GM12873 (cell line): ENCODE results near the gene LINC01488.

Experiments used
- TF ChIP-seq, protein P1 (sequence below): IDR thresholded peaks from 2 replicates; pipeline ENCODE4 v1.5.1; 2012; ENCODE audit warnings: low read depth, mild to moderate bottlenecking, moderate library complexity, low read length, control low read depth; ENCODE audit not compliant: insufficient read depth; ENCODE audit errors: missing control alignments

LINC01488 gene

DNA sequence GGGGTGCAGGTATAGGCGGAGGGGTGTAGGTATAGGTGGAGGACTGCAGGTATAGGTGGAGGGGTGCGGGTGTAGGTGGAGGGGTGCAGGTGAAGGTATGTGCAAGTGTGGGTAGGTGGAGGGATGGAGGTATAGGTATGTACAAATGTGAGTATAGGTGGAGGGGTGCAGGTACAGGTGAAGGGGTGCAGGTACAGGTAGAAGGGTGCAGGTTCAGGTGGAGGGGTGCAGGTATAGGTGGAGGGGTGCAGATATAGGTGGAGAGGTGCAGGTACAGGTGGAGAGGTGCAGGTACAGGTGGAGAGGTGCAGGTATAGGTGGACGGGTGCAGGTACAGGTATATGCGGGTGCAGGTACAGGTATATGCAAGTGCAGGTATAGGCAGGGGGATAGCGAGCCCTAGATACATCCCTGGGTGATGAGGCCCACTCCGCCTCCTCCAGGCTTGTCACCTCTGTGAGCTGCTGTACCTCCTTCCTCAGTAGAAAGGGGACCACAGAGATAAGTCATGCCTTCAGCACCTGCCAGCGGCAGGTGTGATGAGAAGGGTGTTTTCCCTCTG is 17.2 kb downstream of the LINC01488 start:
- TF ChIP-seq, protein P1, sequence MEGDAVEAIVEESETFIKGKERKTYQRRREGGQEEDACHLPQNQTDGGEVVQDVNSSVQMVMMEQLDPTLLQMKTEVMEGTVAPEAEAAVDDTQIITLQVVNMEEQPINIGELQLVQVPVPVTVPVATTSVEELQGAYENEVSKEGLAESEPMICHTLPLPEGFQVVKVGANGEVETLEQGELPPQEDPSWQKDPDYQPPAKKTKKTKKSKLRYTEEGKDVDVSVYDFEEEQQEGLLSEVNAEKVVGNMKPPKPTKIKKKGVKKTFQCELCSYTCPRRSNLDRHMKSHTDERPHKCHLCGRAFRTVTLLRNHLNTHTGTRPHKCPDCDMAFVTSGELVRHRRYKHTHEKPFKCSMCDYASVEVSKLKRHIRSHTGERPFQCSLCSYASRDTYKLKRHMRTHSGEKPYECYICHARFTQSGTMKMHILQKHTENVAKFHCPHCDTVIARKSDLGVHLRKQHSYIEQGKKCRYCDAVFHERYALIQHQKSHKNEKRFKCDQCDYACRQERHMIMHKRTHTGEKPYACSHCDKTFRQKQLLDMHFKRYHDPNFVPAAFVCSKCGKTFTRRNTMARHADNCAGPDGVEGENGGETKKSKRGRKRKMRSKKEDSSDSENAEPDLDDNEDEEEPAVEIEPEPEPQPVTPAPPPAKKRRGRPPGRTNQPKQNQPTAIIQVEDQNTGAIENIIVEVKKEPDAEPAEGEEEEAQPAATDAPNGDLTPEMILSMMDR, result no peak

DNA sequence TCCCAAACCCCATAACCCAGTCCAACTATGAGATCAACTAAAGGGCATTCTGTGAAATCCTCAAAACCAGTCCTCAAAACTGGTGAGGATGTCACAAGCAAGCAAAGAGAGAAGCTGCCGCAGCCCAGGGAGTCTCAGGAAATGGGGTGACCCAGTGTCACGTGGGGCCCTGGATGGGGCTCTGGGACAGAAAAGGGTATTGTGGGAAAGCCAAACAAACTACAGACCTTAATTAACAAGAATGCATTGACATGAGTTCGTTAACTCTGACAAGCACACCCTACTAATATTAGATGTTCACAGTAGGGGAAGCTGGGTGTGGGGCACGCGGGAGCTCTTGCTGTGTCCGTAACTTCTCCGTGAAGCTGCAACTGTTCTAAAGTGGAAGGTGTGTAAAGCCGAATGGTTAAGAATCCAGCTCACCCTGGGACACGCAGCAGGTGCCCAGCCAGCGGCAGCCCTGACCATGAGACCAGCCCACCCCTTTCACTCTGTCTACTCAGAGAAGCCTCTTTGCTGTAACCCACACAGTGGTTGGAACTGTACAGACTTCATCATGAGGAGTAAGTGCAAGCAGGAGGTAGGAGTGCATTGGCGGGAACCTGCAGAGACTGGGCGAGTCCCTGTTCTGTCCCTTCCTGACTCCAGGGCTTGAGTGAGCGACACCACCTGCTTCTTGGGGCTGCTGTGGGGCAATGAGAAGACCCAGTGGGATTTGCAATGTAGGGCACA is 17.9 kb downstream of the LINC01488 start:
- TF ChIP-seq, protein P1, result no peak

DNA sequence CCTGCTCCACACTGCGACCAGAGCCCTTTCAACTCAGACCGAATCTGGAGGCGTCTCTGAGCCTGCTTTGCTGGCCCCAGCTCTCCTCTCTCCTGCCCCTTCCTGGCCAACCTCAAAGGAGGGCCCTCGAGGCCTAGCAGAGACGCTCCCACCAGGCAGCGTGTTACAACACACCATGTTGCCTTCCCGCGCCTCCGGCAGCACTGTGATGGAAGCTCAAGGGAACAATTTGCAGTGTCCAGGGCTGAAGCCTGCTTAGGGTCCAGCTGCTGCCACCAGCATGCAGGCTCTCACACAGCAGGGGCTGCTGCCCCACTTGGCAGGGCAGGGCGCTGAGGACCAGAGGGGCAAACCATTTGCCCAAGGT is 18.4 kb downstream of the LINC01488 start:
- TF ChIP-seq, protein P1, result no peak

DNA sequence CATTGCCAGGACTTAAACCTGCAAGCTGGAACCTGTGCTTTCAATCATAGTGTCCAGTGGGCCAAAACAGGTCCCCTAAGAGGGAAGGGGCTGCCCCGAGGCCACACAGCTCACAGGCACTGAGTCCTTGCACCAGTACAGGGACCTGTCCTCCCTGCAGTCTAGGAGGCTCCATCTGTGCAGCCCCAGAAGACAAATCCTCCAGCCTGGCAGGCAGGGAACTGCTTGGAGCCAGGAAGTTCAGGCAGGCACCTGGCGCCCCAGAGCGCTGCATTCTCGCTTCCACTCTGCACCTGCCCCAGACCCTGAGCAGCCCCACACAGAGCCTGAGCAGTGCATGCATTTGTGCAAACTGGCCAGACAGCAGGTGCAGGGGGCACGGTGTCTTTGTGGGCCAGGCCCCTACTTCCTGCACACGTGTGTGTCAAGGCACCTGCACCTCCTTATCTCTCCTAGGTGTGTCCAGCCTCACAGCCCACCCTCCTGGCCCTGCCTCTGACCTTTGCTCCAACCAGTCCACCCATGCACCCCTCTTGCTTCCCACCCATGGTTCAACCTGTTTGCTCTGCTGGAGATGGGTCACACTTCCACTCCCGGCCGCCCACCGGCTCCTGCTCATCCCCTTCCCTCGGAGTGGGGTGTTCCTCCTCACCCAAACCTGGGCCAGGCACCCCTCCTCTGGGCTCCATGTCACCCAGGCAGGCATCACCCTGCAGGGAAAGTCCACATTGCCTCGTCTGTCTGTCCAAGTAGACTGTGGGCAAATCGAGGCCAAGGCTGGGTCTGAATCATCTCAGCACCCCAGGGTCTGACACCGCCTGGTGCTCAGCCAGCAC is 19.0 kb downstream of the LINC01488 start:
- TF ChIP-seq, protein P1, result no peak

DNA sequence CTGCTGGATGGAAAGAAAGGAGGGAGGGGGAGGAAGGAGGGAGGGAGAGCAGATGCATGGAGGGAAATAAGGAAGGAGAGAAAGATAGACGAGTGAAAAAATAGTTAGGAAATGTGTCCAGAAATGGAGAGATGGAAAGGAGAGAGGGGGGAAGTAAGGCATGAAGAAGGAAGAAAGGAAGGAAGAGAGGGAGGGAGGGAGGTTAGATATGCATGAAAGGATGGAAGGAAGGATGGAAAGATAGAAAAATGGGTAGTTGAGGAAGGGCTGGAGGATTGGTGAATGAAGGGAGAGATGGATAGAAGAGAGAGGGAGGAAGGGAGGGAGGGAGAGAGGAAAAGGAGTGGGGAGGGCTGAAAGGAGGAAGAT is 19.6 kb downstream of the LINC01488 start:
- TF ChIP-seq, protein P1, result no peak

DNA sequence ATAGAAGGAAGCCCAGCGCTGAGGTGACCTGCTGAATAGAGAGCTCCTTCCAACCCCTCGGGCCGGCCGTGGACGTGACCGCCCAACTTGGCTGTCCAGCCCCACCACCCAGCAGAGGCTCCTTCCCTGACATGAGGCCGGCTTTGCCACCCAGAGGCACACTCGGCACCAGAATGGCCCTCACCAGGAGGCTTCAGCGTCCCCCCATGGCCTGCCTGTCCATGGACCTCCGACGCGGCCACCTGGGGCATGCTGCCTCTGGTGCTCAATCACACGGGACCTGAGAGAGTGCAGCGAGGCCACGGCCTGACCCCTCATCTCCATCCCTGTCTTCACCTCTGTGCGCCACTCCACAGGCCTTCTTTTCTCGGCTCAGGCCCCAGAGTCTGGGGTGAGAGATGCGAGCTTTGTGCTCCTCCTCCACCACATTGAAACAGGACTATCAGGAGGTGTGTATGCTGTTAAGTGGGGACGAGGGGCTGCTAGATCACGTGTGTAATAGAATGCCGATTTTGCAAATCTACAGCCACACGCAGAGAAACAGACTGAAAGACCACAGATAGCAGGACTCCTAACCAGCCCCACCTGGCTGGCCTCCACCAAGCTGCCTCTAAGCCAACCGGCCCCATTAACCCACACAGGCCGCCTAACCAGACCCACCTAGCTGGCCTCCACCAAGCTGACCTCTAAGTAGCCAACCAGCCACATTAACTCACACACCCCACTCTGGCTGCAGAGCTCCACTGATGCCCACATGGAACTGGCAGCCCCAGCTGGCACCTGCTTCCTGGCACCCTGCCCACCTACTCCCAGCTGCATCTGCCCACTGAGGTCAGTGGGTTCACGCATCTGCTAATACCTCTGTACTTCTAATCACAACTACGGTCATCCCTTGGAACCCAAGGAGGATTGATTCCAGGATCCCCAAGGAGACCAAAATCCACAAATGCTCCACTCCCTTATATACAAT is 20.7 kb downstream of the LINC01488 start:
- TF ChIP-seq, protein P1, result no peak

DNA sequence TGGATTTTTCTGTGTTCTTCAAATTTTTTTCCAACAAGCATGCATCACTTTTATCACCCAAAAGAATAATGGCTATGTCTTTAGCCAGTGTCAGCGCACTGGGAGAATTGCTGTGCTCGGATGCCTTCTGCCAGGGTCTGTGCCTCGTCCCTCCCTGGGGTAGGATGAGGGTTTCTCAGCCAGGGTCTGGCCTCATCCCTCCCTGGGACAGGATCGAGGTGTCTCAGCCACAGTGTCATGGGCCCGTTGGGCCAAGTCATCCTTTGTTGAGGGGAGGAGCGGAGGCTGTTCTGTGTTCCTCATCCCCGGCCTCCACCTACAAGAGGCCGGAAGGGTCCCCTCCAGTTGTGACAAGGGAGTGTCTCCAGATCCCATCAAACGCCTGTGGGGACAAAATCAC is 22.7 kb downstream of the LINC01488 start:
- TF ChIP-seq, protein P1, result no peak
